ENCODE data around the gene LMOD3.

The LMOD3 gene

DNA sequence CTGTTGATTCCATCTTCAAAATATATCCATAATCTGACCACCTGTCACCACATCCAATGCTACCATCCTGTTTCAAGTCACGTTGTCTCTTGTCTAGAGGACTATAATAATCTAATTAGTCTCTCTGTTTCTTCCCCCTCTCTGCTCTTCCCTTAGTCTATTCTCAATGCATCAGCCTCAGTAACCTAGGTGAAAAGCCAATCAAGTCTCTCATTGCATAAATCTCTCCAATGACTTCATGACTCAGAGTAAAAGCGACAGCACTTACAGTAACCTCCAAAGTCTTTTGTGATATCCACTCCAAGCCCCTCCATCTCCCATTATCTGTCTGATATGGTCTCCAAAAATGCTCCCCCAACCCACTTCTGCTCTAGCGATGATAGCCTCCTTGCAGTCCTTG lies 49.5 kb downstream of the LMOD3 start:
- TF ChIP-seq, protein P1, sequence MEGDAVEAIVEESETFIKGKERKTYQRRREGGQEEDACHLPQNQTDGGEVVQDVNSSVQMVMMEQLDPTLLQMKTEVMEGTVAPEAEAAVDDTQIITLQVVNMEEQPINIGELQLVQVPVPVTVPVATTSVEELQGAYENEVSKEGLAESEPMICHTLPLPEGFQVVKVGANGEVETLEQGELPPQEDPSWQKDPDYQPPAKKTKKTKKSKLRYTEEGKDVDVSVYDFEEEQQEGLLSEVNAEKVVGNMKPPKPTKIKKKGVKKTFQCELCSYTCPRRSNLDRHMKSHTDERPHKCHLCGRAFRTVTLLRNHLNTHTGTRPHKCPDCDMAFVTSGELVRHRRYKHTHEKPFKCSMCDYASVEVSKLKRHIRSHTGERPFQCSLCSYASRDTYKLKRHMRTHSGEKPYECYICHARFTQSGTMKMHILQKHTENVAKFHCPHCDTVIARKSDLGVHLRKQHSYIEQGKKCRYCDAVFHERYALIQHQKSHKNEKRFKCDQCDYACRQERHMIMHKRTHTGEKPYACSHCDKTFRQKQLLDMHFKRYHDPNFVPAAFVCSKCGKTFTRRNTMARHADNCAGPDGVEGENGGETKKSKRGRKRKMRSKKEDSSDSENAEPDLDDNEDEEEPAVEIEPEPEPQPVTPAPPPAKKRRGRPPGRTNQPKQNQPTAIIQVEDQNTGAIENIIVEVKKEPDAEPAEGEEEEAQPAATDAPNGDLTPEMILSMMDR (IDR thresholded peaks at IDR 0.05; ENCODE audit: control extremely low read depth, extremely low read depth, low read depth, missing control alignments), result no peak
- no peak for DNase-seq (ENCODE audit: extremely low spot score)
- POLR2A ChIA-PET, result no interaction called here
- CTCF ChIA-PET, result interaction anchor here (1.4 kb wide), 1 partner anchor 12 kb away, joined by 3 read pairs; no protein-coding TSS in a partner anchor

DNA sequence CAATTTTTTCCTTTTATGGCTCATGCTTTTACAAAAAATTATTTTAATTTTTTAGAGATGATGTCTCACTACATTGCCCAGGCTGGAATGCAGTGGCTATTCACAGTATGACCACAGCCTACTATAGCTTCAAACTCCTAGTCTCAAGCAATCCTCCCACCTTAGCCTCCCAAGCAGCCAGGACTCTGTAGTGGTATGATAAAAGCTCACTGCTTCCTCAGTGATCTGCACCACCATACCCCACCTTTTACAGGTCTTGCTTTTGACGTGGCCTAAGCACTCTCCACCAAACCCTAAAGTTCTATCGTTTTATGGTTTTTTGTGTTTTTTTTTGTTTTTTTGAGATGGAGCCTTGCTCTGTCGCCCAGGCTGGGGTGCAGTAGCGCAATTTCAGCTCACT lies 56.3 kb downstream of the LMOD3 start:
- no peak for DNase-seq (ENCODE audit: extremely low spot score)
- TF ChIP-seq, protein P1 (IDR thresholded peaks at IDR 0.05; ENCODE audit: control extremely low read depth, extremely low read depth, low read depth, missing control alignments), result no peak
- ChIA-PET POLR2A (no interaction called here), CTCF (interaction anchor here (1.0 kb wide), 1 partner anchor 9 kb away, joined by 4 read pairs; no protein-coding TSS in a partner anchor)

- POLR2A ChIA-PET, result no interaction called here
- DNase-seq (ENCODE audit: extremely low spot score), result no peak
- TF ChIP-seq, protein P1 (IDR thresholded peaks at IDR 0.05; ENCODE audit: control extremely low read depth, extremely low read depth, low read depth, missing control alignments), result no peak
- CTCF ChIA-PET, result no interaction called here
Measured at GRCh38 chr3:69065318-69065964, 57.0 kb downstream of the LMOD3 start.

DNA sequence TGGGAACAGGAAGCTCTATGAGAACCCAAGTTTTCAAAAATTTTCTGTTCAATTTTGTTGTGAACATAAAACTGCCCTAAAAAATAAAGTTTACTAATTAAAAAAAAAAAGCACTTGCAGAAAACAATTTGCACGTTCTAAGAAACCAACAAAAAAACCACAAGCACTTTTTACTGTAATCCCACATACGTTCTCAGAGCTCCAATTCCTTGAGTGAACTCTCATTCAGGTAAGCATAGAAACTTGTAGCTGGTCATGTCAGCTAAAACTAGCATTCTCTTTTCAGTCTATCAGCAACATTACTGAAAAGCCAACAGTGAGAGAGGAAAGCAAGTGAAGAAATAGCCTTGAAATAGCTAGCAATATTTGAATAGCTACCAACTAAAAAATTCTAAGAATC lies 58.8 kb downstream of the LMOD3 start:
- TF ChIP-seq, protein P1 (IDR thresholded peaks at IDR 0.05; ENCODE audit: control extremely low read depth, extremely low read depth, low read depth, missing control alignments), result no peak
- CTCF ChIA-PET, result interaction anchor here (0.8 to 2.0 kb wide), 3 partner anchors 11 to 26 kb away, joined by 3 to 5 read pairs (median 4); no protein-coding TSS in a partner anchor
- POLR2A ChIA-PET, result interaction anchor here (0.7 to 0.9 kb wide), 2 partner anchors 11 to 18 kb away, joined by 3 read pairs; partner anchors contain the start of gene TMF1
- no peak for DNase-seq (ENCODE audit: extremely low spot score)

GRCh38 chr3:69059688-69060087 lies 62.7 kb downstream of the LMOD3 start:
- TF ChIP-seq, protein P1 (IDR thresholded peaks at IDR 0.05; ENCODE audit: control extremely low read depth, extremely low read depth, low read depth, missing control alignments), result no peak
- no peak for DNase-seq (ENCODE audit: extremely low spot score)
- POLR2A ChIA-PET, result no interaction called here
- CTCF ChIA-PET, result interaction anchor here (0.9 to 1.5 kb wide), 2 partner anchors 46 to 247 kb away, joined by 3 read pairs; partner anchors contain the start of gene EOGT

DNA sequence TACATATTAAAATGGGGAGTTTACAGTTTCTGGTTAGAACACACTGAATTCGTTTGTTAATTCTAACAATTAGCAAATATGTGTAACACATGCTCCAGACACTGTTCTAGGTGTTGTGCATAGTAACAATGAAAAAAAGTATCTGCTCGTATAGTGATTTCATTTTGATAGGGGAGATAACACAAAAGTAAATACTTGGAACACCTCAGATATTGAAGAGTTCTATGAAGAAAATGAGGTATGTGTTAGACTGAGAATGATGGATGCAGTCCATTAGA lies 63.5 kb downstream of the LMOD3 start:
- DNase-seq (ENCODE audit: extremely low spot score), result no peak
- CTCF ChIA-PET, result interaction anchor here (1.0 to 1.2 kb wide), 2 partner anchors 12 to 23 kb away, joined by 4 to 5 read pairs; no protein-coding TSS in a partner anchor
- POLR2A ChIA-PET, result no interaction called here
- TF ChIP-seq, protein P1 (IDR thresholded peaks at IDR 0.05; ENCODE audit: control extremely low read depth, extremely low read depth, low read depth, missing control alignments), result no peak

Data from GM10248 (cell line).